ENCODE data around the gene GNS.

GNS gene

DNA sequence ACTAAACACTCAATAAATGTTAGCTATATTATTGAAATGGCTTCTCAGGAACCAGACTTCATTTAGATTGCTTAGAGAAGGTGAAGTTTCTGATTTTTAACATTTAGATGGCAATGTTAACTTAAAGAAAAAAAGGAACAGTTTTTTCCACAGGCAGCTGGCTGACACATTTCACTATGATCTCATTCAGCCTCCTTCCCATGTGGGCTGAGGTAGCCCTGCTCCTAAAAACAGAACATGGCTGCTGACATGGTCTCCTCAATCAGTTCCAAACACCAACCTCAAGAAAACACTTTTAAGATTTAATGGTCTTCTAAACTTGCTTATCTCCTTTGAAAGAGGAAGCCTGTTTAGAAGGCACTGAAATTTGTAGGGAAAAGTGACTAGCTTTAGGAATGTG lies 23.8 kb downstream of the GNS start:
- no peak for DNase-seq

DNA sequence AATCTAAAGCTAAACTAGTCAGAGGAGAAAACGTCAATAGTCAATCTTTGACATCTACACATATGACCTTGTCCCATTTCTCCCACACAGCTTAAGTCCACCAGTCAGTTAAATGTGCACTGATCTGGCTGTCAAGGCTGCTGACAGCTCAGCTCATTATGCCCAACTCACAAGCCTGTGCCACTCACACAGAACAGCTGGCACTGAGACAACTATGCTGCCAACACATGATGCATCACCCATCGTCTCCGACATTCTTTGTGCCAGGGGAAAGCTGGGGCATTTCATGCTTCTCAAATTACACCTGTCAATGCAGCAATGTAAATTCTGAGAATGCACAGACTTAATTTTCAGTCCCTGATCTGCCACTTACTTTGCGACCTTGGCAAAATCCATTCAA lies 25.3 kb downstream of the GNS start:
- DNase-seq, result peak in 1 of 2 experiments; percentile 19

DNA sequence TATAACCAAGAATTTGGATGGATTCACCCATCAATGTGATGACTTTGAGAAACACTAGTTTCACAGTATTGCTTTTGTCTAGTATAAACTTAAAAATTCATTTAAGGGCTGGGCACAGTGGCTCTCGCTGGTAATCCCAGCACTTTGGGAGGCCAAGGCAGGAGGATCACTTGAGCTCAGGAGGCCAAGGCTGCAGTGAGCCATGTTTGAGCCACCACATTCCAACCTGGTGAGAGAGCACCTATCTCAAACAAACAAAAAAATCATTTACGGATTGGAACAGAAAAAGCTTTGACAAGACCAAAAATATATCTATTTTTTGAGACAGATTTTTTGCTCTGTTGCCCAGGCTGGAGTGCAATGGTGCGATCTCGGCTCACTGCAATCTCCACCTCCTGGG lies 27.5 kb downstream of the GNS start:
- no peak for DNase-seq

DNA sequence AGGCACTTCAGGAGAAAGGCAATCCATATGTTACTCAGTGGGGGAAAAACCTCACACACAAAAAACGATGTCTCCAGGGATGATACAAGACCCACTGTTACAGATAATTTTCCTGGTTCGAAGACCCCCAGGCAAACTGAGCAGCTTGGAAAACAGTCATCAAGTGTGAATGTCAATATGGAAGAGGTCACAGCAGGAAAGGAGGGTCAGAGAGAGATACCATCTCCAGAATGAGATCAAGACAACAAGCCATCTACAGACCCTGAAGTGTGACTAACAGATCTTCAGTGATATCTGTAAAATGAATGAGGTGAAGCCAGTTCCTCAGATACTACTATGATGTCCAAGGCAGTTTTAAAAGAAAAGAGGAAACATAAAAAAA lies 28.6 kb downstream of the GNS start:
- DNase-seq, result no peak

DNA sequence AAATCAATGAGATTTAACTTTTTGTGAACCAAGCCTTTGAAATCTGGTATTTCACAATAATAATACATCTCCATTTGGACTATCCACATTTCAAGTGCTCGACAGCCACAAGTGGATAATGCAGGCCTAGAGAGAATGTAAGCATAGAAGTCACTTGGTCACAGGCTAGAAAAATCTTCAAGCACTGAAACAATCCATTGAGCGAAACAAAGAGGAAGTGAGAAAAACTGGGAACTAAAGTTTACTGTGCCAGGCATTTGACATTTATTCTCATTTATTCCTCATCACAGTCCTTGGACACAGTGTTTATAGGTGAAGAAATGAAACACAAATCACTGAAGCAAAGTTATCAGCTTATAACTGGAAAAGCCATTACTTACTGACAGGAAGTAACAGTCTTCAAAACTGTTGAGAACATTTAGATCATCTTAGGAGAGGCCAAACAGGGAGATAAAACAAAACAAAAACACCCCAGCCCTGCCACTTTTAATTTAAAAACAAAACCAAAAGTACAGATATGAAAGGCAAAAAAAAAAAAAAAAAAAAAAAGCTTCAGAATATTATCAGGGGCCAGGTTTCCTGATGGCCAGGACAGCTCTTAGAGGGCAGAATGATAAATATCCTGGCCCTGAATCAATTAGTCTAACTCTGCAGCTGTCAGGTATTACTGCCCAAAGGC lies 29.2 kb downstream of the GNS start:
- no peak for DNase-seq

DNA sequence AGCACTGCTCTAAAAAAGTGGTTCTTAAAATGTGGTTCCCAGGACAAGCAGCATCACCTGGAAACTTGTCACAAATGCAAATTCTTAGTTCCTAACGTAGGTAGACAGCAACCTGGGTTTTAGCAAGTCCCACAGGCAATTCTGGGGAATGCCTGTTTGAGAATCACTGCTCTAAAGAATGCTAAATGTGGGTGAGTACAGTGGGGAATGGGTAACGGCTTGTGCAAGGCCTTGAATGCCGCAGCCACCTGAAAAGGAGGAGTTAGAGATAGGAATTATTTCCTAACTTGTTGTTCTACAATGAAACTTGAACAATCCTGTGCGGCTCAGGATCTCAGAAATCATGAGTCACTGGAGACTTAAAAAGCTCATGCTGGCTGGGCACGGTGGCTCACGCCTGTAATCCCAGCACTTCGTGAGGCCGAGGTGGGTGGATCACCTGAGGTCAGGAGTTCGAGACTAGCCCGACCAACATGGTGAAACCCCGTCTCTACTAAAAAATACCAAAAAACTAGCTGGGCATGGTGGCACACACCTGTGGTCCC lies 34.9 kb downstream of the GNS start:
- no peak for DNase-seq

DNA sequence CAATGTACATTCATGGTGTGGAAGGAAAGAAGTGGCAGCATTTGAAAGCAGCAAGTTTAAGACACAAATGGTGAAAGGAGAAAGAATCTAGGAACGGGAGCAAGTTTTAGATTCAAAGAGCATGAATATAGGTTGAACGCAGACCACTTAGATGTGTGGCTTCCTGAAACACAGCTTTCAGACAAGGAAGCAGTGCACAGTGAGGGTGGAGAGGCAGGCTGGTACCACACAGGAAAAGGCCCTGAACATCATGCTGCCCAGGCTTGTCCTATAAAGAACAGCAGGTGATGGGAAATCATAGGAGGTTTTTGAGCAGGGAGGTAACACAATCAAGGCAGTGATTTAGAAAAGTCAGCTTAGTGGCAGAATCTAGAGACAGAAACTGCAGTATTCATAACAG lies 35.6 kb downstream of the GNS start:
- no peak for DNase-seq

DNA sequence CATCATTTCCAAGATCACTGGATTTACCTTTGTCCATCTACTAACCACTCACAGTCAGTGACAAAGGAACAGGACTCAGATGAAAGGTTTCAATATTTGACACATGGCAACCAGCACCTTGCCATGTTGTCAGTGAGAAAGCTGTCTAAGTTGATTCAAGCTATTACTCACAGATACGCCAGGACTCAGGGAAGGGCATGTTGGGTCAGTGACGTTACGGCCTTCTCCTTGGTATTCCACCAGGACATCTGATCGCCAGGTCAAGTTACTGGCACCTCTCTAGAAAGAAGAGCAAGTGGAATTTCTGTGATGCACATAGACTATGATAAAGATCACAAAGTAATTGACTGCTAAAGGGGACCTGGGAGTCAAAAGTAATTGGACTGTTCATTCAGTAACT lies 36.4 kb downstream of the GNS start:
- DNase-seq, result no peak

DNA sequence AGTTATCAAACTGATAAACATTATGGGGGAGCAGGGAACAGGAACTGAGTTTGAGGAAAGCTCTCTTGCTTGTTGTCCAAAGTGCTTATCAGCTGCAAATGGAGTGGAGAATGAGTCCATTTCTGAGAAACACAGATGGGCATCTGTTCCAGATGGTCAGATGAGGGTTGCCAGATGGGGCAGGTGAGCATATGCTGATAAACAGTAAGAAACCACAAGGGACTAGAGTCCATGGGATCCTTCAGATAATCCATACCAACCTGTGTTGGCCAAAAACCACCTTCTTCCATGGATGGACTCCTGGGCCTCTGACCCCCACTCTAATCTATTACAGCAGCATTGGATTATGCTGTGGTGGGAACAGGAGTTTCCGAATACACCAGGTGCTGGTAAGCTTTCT lies 38.3 kb downstream of the GNS start:
- no peak for DNase-seq

DNA sequence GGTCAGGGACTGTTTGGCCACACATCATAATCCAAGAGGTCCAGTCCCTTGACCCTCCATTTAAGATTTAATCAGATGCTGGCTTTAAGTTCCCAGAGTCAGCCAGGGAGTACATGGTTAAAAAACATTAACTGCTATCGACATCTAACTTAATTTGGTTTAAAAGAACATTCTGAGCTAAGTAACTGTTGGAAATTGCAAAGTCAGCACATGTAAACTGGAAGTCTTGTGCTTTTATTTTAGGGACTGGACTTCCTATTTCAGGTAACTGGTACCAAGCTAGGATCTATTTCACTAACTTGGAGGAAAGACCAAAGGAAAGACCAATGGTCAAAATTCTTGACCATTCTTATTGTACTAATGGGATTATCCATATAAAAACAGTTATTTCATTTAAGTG lies 40.6 kb downstream of the GNS start:
- no peak for DNase-seq

DNA sequence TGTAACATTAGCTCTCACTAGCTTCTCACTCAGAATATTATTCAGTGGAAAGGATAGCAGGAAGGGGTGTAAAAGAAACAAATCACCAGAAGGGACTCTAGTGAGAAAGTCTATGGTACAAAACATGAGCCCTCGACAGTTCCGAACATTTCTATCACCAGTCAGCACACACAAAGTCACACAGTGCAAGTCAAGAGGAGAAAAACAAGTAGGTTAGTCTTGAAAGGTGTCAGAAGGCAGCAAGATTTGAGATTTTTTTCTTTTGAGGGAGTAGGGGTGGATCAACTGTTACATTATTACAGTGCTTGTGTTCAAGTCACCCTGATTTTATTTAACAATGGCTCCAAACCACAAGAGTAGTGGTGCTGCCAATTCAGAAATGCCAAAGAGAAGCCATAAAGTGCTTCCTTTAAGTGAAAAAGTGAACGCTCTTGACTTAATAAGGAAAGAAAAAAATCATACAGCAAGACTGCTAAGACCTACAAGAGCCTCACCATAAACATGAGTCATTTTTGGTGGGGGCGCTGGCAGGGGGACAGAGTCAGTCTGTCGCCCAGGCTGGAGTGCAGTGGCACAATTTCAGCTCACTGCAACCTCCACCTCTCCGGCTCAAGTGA lies 42.3 kb downstream of the GNS start:
- no peak for DNase-seq

DNA sequence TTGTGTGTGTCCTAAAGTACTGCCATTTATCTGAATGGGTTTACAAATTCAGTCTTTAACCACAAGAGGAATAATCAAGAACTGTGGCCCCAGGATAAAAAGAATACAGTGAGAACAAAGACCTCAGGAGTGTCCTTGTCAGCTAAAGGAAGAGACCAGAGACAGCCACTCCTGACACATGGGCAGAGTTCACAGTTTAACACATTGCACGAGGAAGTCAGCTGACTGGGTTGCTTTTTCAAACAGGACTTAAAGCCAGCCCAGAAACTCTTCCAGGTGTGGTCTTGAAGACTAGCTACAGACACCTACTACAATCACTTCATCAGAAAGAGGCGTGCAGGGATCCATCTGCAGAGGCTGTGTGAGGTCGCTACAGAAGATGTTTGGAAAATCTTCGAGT lies 42.8 kb downstream of the GNS start:
- no peak for DNase-seq

DNA sequence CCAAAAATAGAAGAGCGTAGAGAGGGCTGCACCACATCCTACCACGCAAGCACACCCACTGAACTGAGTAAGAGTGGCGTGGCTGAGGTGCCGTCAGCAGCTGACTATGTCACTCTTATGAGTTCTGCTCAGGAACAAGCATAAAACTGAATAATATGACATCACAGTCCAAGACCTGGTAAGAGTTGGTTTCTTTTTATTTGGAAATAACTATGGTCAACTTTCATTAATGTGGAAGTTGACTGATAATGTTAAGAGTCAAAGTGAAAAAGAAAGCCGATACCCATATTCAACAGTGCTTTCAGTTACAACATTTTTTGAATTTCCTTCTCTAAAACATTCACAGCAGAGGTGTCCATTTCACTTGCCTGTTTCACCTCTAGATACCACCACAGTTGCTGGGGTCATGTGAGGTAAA lies 44.6 kb downstream of the GNS start:
- no peak for DNase-seq

DNA sequence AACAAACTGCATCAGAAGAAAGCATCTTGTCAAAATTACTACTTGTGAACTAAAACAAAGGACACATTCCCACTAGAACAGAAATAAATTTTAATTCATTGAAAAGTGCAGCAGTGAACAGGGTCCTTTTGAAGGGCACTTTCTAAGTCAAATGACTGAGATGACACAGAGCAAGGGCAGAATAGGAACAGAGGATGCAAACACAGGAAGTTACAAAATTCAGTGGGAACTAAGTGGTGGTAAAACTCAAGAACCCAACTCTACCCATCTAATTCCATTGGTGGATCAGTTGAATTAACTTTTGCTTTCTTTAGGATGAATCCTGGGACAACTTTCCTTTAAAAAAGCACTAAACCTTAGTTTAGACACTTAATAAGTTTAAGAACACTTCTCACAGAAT lies 45.8 kb downstream of the GNS start:
- no peak for DNase-seq

DNA sequence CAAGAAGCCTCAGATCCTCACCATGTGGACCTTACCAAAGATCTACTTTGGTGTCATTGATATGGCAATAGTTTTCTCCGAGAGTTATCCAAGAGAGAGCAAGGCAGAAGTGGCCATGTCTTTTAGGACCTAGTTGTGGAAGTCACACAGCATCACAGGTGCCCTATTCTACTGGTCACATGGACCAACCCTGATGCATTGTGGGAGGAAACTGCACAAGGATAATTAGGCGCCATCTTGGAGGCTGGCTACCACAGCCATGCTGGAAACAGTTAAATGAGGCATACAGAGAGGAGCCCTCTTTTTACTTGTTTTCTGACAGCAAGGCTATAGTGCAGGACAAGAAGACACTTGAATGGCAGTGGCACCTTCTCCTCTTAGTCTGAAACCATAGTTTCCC lies 49.8 kb downstream of the GNS start:
- DNase-seq, result no peak

DNA sequence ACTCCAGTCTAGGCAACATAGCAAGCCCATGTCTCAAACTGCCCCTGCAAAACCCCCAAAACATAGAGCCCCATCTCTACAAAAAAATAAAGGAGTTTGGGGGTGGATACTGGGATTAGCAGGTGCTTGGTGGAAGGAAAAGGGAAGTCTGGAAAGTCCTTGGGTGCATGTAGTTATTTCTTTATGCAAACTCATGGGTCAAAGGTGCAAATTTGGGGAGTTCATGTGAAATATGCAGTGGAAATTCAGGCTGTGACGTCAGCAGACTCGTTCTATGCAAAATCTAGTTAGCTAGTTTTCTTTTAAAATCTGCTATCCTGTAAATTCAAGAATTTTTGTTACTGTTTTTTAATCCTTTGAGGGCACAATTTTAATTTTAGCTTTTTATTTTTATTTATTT lies 51.3 kb downstream of the GNS start:
- no peak for DNase-seq

DNA sequence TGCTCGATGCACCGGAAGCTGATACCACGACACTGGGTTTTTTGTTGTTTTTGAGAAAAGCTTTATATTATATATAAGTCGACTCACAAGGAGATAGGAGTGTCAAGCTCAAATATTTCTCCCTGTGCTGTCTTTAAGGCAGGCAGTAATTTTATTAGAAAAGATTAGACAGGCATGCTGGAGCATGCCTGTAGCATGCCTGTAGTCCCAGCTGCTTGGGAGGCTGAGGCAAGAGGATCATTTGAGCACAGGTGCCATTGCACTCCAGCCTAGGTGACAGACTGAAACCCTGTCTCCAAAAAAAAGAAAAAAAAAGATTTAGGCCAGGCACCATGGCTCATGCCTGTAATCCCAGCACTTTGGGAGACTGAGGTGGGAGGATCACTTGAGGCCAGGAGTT lies 51.8 kb downstream of the GNS start:
- DNase-seq, result no peak

DNA sequence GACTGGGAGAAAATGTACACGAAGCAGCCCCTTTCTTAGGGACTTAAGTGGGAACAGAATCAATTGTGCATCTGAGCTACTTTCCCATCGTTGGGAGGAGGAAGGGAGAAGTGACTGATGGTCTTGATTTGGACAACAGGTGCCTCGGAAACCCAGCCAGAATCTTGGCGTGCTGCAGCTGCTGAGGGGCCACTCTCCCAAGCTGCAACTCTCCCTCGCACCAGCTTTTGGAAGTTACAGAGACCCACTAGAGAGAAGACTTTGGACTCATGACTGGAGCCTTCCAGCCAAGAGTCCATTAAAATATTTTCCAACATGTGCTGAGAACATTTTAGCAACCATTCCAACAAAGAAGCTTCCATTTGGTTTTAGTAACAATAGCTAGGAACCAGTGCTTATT lies 52.3 kb downstream of the GNS start:
- DNase-seq, result no peak

DNA sequence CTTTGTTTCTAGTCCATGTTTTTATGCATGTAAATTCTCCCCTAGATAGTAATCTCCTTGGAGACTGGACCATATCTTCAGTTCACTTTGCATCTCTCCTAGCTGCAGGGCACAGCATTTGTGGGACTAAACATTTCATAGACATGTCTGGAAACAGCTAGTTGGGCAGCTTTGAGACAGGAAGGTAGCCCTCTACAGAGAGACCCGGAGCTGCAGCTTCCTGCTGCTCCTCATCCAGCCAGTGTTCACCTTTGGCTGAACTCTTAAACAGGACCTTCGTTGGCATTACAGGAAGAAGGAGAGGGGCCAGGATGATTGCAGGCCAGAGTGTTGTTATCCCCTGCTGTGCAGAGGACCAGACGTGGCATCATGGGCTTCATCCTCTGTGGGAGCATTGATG lies 52.9 kb downstream of the GNS start:
- DNase-seq, result no peak

DNA sequence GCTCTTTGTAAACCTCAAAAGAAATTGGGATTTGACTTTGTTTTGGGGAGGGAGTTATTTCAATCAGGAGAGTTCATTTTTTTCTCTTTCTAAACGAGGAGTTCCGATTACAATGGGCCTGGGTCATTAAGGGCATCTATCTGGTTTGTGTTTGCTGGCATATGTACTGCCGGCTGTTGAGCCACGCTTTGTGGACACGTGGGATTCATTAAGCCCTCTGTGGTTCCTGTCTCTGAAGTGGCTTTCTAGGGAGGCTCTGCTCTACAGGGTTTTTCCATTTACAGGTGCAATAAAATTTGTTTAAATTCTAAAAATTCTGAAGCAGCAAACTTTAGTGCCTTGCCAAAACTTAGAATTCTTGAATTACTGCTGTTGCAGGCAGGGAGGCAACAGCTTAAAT lies 57.9 kb downstream of the GNS start:
- DNase-seq, result no peak

DNA sequence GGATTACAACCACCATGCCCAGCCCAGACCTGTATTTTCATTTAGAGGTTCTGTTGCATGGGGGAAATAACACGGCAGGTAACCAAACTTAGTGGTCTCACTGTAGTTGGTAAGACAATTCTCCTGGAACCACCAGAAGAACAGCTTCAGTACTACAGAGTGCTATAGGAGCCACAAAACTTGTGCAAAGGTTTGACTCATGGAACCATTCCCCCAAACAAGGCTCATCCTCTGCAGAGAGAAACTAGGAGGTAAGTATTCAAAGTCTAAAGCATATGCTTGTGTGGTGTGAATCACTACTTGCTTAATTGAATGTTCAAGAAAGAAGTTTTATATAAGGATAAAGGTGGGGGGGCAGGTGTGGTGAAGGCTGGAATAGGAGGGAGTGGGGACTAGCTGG lies 58.7 kb downstream of the GNS start:
- DNase-seq, result no peak

DNA sequence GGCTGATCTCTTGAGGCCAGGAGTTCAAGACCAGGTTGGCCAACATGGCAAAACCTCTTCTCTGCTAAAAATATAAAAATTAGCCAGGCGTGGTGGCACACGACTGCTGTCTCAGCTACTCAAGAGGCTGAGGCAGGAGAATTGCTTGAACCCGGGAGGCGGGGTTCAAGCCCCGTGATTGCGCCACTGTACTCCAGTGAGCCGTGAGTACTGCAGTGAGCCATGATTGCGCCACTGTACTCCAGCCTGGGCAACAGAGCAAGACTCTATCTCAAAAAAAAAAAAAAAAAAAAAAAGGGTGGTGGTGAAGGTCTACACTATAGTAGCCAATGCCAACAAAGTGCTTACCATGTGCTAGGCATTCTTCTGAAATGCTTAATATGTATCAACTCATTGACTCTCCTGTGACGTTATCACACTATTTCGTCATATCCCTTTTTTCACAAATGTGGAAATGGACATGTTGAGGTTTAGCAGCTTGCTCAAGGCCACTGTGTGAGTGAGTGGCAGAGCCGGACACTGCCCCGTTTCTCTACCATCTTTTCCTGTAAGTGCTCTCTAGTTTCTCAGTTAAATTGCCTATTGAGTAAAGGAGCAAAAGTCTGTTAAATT lies 59.6 kb downstream of the GNS start:
- no peak for DNase-seq

DNA sequence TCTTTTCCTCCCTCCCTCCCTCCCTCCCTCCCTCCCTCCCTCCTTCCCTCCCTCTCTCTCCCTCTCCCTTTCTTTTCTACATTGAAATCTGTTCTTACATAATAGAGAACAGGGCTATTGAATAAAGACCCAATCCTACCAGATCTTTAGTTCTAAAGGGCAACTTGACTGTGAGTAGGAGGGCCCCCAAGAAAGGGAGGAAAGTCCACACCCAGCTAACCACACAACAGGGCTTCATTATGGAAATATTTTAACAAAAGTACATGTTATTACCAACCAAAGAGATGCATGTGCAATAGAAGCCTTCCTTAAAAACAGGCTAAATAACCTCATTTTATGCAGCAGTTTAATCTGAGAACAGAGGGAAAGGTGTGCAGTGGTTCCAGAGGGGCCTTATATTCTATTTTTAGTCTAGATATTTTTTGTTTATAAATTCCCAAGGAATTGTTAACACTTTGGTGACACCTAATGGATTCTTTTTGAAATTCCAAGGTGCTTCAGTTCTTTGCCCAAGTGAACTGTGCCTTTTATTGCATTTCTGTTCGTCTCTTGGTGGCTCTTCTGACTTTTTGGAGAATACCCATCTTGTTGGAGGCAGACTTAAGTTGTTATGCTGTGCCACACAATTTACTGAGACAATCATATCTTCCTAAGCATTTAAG lies 63.0 kb downstream of the GNS start:
- DNase-seq, result peak; percentile 18 to 48

DNA sequence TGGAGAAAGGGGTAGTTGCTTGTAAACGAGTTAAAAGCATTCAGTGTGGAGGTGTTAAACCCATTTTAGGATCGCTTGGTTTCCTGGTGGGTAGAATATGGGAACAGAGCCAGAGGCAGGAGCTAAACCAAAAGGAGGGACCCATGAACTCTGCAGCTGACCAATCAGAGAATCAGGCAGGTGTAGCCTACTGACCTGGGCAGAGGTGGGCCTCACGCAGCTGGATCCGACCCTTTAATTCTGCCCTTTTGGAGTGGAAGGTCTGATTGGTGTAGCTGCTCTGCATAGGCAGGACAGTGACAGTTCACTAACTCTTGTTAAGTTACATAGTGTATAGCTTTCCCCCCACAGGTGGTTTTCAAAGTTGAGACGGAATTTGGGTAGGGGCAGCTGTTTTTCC lies 63.7 kb downstream of the GNS start:
- no peak for DNase-seq

All from NCI-H2081 (cell line).